22Rv1 (cell line): Measurements from ENCODE around the gene TPRA1.

Experiments
- ZFX ChIP-seq: fragments of 450-650 bp; IDR thresholded peaks from 2 replicates; pipeline ENCODE4 v1.6.1; 2017; ENCODE audit warnings: antibody characterized with exemption, borderline replicate concordance
- TF ChIP-seq, protein P1 (sequence below): fragments of 450-650 bp; IDR thresholded peaks from 2 replicates; pipeline ENCODE4 v1.5.1; 2017; ENCODE audit warnings: mild to moderate bottlenecking

DNA sequence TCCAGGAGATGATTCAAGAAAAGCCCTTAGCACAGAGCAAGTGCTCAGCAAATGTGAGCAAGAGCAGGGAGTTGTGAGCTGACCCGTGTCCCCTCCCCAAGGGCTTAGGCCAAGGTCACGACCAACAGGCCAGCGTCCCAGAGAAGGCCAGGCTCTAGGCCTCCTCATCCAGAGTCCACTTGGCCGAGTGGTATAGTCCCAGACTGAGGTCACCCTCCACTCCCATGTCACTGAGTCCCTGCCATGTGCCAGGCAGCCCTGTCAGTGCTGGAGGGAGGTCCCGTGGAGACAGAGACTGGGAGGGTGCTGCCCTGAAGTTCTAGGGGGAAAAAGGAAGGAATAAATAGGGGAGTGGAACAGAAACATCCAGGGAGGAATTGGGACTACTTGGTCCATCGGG lies 44.0 kb downstream of the TPRA1 start:
- TF ChIP-seq, protein P1, sequence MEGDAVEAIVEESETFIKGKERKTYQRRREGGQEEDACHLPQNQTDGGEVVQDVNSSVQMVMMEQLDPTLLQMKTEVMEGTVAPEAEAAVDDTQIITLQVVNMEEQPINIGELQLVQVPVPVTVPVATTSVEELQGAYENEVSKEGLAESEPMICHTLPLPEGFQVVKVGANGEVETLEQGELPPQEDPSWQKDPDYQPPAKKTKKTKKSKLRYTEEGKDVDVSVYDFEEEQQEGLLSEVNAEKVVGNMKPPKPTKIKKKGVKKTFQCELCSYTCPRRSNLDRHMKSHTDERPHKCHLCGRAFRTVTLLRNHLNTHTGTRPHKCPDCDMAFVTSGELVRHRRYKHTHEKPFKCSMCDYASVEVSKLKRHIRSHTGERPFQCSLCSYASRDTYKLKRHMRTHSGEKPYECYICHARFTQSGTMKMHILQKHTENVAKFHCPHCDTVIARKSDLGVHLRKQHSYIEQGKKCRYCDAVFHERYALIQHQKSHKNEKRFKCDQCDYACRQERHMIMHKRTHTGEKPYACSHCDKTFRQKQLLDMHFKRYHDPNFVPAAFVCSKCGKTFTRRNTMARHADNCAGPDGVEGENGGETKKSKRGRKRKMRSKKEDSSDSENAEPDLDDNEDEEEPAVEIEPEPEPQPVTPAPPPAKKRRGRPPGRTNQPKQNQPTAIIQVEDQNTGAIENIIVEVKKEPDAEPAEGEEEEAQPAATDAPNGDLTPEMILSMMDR: no peak
- TF ChIP-seq ZFX: no peak
